ENCODE measurements around the gene ITGA8. TPM values are rescaled to one million over a fixed set of nuclear protein-coding genes. Genes with fewer than 3 reads are reported as not detected.

Gene ITGA8
- total and polyA plus RNA-seq, 2 donors (not counting 1 experiment from before 2014, with no cell fraction given): not detected

DNA sequence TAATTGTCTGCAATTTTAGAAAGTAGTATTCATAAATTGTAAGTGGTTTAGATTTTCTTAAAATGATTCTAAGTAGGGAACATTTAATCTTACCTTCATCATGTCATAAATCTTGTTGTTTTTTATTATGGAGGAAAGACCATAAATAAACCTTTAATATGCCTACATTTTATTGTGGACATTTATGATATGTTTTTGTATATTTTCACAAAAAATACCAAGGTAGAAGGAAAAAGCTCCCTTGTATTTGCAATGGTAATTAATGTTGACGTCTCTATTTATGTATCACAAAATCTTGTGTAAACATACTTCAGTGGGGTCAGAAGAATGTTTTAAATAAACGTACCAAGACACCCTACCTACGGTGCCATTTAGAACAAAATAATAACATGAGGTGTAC, 193.0 kb downstream of the ITGA8 start:
- ATAC-seq (ENCODE audit: low read depth) (no peak), DNase-seq (no peak)
- Histone ChIP-seq H3K9me3 (ENCODE audit: control extremely low read depth in 1 of 3, control insufficient read depth in 2 of 3, insufficient read depth in 1 of 3, low read length in 2 of 3) (no peaks in the 10 kb centered on the region), H4K20me1 (ENCODE audit: control insufficient read depth, insufficient read depth, low read length, poor library complexity, severe bottlenecking) (no peaks in the 10 kb centered on the region), H3K4me2 (replicated peaks; ENCODE audit: low read depth, low read length, poor library complexity, severe bottlenecking) (no peak overlapping the region), H3K27me3 (replicated peaks in 1 of 4; ENCODE audit: control extremely low read depth in 1 of 4, control insufficient read depth in 3 of 4, insufficient read depth in 4 of 4, low read length in 3 of 4) (no peaks in the 10 kb centered on the region), H3K79me2 (ENCODE audit: control insufficient read depth, insufficient read depth, low read length) (no peaks in the 10 kb centered on the region), H3K27ac (ENCODE audit: low read length in 2 of 2) (no peak overlapping the region), H3K4me3 (ENCODE audit: control extremely low read depth in 1 of 5, extremely low read depth in 1 of 5, insufficient read depth in 1 of 5, low read depth in 2 of 5, low read length in 4 of 5) (no peak overlapping the region), H3K4me1 (ENCODE audit: control insufficient read depth in 2 of 2, insufficient read depth in 2 of 2, low read length in 2 of 2) (no peaks in the 10 kb centered on the region), H3K9ac (ENCODE audit: low read length) (no peak overlapping the region), H3K36me3 (replicated peaks in 1 of 2; ENCODE audit: control extremely low read depth in 1 of 2, control insufficient read depth in 1 of 2, extremely low read depth in 1 of 2, insufficient read depth in 2 of 2, low read length in 1 of 2) (no peaks in the 10 kb centered on the region), H2AFZ (ENCODE audit: insufficient read depth, low read depth, low read length, poor library complexity, severe bottlenecking) (no peak overlapping the region)
- no CpG with 5 or more reads among the region's 3 CpGs for WGBS (ENCODE audit: insufficient coverage)
- Mint-ChIP-seq H3K27ac (no peak overlapping the region), H3K4me1 (no peaks in the 10 kb centered on the region), H3K4me3 (no peak overlapping the region), H3K27me3 (no peaks in the 10 kb centered on the region), H3K9me3 (ENCODE audit: insufficient read depth) (no peaks in the 10 kb centered on the region)
- intact Hi-C loops (cut with micrococcal nuclease): no loop called here
- ChIA-PET CTCF (no interaction called here), POLR2A (no interaction called here)
- TF ChIP-seq, protein P1, sequence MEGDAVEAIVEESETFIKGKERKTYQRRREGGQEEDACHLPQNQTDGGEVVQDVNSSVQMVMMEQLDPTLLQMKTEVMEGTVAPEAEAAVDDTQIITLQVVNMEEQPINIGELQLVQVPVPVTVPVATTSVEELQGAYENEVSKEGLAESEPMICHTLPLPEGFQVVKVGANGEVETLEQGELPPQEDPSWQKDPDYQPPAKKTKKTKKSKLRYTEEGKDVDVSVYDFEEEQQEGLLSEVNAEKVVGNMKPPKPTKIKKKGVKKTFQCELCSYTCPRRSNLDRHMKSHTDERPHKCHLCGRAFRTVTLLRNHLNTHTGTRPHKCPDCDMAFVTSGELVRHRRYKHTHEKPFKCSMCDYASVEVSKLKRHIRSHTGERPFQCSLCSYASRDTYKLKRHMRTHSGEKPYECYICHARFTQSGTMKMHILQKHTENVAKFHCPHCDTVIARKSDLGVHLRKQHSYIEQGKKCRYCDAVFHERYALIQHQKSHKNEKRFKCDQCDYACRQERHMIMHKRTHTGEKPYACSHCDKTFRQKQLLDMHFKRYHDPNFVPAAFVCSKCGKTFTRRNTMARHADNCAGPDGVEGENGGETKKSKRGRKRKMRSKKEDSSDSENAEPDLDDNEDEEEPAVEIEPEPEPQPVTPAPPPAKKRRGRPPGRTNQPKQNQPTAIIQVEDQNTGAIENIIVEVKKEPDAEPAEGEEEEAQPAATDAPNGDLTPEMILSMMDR (IDR thresholded peaks at IDR 0.05): no peak
- TF ChIP-seq EZH2 (IDR thresholded peaks at IDR 0.05; ENCODE audit: borderline replicate concordance, insufficient read depth, low read depth, low read length, poor library complexity, severe bottlenecking): no peak

DNA sequence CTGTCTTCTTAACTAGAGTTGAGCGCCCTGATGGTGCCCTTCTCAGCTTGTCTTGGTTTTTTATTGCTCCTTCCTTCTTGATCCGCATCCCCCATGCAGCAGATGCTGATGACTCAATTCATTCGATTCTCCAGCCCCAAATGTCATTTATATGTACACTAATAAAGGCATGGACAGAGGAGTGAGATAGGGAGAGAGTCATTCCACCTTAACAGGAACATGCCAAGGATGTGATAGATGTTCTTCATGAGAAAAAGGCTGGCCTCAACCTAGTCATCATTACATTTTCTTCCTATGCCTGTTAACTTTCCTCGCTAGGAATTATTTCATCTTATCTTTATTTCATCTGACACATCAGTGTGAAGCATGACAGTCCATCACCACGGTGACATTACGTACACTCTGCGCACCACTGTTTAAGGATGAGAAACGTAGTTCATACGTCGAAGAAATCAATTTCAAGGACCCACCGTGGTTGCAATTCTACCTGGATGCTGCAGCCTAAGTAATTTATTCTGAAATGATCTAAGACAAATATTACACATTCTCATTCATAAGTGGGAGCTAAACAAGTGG, 198.3 kb downstream of the ITGA8 start:
- H2AFZ ChIP-seq (ENCODE audit: insufficient read depth, low read depth, low read length, poor library complexity, severe bottlenecking): no peak overlapping the region
- H3K79me2 ChIP-seq (ENCODE audit: control insufficient read depth, insufficient read depth, low read length): no peaks in the 10 kb centered on the region
- Mint-ChIP-seq H3K27ac (no peak overlapping the region), H3K9me3 (ENCODE audit: insufficient read depth) (peaks cover 2% of the 10 kb centered on the region), H3K4me3 (no peak overlapping the region), H3K27me3 (peaks cover 4% of the 10 kb centered on the region), H3K4me1 (no peaks in the 10 kb centered on the region)
- no peak overlapping the region for H3K27ac ChIP-seq (ENCODE audit: low read length in 2 of 2)
- H4K20me1 ChIP-seq (ENCODE audit: control insufficient read depth, insufficient read depth, low read length, poor library complexity, severe bottlenecking): no peaks in the 10 kb centered on the region
- no peak overlapping the region for H3K4me3 ChIP-seq (ENCODE audit: control extremely low read depth in 1 of 5, extremely low read depth in 1 of 5, insufficient read depth in 1 of 5, low read depth in 2 of 5, low read length in 4 of 5)
- no peaks in the 10 kb centered on the region for H3K27me3 ChIP-seq (replicated peaks in 1 of 4; ENCODE audit: control extremely low read depth in 1 of 4, control insufficient read depth in 3 of 4, insufficient read depth in 4 of 4, low read length in 3 of 4)
- ChIA-PET POLR2A (no interaction called here), CTCF (no interaction called here)
- H3K4me2 ChIP-seq (replicated peaks; ENCODE audit: low read depth, low read length, poor library complexity, severe bottlenecking): no peak overlapping the region
- no peaks in the 10 kb centered on the region for H3K36me3 ChIP-seq (replicated peaks in 1 of 2; ENCODE audit: control extremely low read depth in 1 of 2, control insufficient read depth in 1 of 2, extremely low read depth in 1 of 2, insufficient read depth in 2 of 2, low read length in 1 of 2)
- no peak for DNase-seq
- no peak for ATAC-seq (ENCODE audit: low read depth)
- H3K9me3 ChIP-seq (ENCODE audit: control extremely low read depth in 1 of 3, control insufficient read depth in 2 of 3, insufficient read depth in 1 of 3, low read length in 2 of 3): peaks cover 0 to 3% (median 0%) of the 10 kb centered on the region in 3 donors
- H3K4me1 ChIP-seq (ENCODE audit: control insufficient read depth in 2 of 2, insufficient read depth in 2 of 2, low read length in 2 of 2): no peaks in the 10 kb centered on the region
- intact Hi-C loops (cut with micrococcal nuclease): no loop called here
- TF ChIP-seq, protein P1 (IDR thresholded peaks at IDR 0.05): no peak
- no peak for TF ChIP-seq EZH2 (IDR thresholded peaks at IDR 0.05; ENCODE audit: borderline replicate concordance, insufficient read depth, low read depth, low read length, poor library complexity, severe bottlenecking)
- H3K9ac ChIP-seq (ENCODE audit: low read length): no peak overlapping the region
- WGBS (ENCODE audit: insufficient coverage): 95% methylated on average over 7 of the region's 11 CpGs
